MV-4-11 (cell line): Measurements from ENCODE around the gene FAM20A.
A peak's percentile ranks its signal among the peaks of the same experiment; 100 is the strongest.

Source experiments
- DNase-seq: peaks from one replicate; lab custom pipeline; 2025; lab: John Stamatoyannopoulos, UW

FAM20A gene

DNA sequence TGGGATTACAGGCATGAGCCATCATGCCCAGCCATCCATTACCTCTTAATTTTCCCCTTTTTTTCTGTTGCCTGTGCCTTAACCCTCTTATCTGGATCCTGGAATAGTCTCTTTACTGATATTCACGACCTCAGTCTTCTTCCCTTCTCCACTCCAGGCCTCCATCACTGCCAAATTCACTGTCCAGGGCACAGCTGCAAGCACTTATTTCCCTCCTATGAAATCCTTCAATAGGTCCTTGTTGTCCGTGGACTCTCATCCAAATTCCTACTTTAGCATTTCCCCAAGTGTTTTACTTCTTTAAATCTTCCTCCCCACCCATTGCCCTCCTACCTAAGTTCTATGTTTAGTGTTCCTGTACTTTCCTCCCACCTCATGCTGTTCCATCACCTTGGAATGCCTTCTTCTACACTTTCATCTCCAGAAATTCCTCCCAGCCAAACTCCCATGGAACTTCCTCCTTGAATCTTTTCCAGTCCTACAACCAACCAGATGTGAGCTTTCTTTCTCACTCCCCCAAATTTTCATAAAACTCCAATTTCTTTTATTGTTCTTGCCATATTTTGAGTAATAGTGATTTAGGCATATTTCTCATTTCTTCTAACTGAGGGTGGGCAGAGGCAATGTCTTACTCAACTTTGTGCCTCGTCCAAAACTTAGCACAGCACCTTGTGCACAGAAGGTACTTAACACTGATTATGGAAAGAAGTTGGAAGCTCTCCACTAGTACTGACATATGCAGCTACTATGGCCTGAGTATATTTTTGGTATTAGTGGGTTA, 35.3 kb downstream of the FAM20A start:
- DNase-seq, result no peak

DNA sequence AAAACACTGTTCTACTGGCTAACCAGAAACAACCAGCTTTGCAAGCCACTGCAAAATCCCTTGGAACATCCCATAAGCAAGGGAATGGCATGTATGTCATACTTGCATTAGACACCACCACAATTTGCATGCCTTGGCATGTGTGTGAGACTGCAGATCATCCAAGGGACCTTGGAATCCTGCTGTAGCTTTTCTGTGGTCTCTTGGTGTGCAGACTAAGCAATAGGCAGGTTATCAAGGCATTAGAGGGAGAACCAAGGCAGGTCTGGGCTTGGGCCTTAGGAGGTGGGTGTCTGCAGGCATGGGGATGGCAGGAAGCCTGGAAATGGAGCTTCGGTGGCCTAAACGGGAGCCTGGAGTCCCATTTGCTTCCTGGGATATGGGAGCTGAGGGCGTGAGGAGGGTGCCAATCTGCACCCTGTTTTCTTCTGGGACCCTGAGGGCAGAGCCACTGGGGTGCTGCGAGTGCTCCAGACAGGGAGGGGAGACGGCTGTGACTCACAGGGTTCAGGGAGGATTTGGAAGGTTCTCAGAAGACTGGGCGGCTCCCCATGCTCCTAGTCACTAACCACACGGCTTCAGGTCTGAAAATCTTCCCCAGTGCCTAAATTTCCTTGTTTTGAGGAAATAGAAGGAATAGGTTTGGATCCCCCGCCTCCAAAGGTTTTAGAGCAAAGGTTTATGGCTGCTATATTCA, 36.6 kb downstream of the FAM20A start:
- DNase-seq, result no peak

DNA sequence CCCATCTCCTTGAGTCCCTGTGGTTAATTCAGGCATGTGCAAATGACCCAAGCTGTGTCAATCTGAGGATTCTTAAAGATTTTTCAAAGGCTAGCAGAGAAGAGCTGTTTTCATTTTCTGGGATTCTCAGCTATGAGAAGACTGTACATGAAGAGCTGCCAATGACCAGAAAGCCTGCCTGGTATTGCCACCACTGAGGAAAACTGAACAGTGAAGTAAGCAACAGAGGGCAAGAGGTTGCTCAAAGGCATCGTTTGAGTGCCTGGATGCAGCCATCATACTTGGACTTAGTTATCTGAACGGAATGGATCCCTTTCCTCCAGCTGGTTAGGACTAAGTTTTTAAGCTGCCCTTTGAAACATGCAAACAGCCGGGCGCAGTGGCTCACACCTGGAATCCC, 38.4 kb downstream of the FAM20A start:
- DNase-seq, result no peak

DNA sequence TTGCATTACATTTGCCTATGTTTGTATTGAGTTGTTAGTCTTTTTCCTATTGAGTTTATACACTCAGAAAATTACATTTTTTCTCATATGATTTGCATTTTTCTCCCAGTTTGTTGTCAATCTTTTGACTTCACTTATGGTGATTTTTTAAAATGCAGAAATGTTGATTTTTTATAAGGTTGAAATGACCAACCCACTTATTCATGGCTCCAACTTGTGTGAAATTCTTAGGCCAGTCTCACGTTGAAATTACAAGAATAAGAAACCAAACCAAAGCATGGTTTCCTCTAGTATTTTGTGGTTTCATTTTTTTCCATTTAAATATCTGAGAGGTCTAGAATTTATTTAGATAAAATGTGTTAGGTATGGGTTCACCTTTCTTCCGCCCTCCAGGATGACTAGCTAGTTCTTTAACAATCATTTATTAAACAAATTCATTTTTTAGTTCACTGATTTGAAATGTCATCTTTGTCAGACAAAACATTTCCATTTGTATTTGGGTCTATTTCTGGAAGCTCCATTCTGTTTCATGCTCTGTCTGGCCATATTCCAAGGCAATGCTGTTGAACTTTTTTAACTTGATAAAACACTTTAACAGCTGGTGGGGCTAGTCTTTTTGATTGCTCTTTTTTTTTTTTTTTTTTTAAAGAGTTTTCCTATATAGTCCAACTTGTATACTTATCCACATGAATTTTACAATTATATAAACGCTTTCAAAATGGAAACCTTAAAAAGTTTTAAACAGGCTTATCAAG, 40.0 kb downstream of the FAM20A start:
- no peak for DNase-seq

GRCh38 chr17:68559316-68559715, 41.9 kb downstream of the FAM20A start:
- no peak for DNase-seq

DNA sequence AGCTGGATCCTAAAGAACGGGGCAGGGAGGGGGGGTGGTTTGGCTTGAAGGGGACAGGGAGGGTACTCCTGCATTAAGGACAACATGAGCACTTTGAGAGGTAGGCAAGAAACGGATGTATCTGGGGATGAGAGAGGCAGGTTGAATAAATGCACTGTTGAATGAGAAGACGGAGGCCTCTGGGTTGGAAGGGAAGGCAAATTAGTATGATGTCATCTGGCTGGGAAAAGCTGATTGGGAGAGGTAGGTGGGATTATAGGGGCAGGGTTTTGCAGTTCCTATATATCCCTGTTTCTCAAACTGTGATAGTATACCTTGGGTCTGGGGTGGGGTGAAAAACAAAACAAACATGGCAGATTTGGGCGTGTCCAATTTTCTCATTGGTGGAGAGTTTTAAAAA, 44.6 kb downstream of the FAM20A start:
- DNase-seq, result no peak

DNA sequence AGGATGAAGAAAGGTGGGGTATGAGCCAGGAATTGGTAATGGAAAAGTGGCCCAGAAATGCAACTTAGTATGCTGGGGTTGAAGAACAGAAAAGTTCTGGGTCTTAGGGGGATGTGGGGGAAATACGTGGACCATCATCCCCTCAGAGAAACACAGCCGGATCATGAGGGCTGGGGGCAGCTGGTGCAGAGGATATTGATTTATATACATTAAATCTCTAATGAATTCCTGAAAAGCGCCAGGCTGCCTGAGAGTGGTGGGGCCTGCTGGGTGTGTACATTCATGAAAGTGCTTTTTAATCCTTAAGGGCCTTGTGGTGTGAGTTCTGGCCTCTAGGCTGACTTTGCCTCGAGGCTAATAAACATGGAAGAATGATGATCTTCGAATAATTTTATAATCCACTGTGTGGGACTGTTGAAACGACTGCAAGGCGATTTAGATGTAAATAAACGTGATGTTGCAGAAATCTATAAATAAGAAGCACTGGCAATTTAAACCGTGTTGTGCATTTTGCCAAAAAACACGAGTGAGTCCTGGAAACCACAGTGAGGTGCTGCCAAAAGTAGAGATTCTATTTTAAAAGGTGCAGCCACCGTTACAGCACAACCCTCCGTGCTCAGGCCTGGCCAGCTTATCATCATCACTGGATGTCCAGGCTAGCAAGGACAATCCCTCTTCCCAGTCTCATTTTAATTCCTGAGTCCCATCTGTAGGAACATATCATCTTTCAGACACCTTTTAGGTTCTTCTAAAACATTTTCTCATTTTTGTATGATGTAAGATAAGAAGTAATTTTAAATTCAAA, 56.9 kb downstream of the FAM20A start:
- DNase-seq, result no peak

DNA sequence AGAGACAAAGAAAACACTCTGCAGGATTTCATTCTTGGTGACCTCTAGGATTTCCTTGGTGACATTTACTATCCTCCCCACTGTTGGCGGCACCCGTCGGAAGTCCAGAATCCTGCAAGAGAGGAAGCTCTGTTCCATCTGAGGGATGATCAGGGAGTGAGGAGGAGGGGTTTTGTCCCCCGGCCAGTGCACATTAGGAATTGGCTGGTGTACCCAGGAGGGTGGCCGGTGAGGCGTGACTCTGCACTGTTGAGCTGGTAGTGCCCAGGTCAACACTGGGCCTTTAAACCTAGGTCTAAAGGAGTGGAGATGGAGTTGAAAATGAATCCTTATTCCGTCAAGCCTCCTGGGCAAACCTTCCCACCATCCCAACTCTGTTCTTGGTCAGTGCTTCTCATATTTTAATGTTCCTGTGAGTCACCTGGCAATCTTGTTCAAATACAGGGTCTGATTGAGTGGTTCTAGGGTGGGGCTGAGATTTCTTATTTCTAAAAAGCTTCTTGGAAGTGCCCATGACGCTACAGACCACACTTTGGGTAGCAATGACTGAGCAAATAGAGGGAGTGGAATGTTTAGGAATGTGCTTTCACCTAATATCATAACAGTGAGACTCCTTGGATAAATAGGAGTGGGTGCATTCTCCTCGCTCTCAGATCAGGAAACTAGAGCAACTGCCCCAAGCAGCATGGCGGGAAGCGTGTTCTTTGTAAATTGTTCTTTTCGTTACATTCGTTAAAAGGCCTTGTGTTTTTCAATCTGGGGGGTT, 58.3 kb downstream of the FAM20A start:
- DNase-seq, result no peak

DNA sequence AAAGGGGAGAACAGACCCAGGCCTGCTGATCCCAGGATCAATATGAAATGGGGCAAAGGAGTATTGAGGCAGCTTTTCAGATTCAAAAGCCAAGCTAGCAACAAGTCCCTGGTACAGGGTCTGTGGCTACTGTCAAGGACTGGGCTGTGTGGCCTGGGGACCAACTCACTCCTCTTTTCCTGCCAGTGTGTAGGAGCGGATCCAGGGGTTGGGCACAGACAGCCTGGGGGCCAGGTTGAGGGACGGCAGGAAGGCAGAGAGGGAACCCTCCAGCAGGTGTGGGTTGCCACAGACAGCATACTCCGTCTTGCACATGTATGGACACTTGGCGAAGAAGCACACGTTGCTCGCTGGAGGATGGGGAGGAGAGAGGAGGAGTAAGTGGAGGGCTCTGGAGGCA, 59.4 kb downstream of the FAM20A start:
- DNase-seq, result no peak

DNA sequence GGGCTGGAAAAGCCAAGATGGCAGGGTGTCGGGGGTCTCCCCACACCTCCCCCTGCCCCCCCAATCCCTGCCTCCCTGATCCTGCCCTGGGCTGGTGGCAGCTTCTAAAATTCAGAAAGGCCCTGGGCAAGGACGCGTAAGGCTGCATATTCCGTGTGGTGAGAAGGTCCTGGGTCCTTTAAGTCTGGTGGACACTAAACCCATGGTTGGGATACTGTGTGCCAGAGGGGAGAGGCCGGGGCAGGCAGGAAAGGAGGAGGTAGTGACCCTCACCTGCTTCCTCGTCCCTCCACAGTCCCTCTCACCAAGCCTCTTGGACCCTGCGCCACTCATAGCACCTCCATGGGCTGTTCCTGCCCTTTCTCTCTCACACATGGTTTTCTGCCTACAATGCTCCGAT, 60.2 kb downstream of the FAM20A start:
- DNase-seq, result no peak

GRCh38 chr17:68539548-68540467, 61.4 kb downstream of the FAM20A start:
- DNase-seq, result peak; percentile 70

DNA sequence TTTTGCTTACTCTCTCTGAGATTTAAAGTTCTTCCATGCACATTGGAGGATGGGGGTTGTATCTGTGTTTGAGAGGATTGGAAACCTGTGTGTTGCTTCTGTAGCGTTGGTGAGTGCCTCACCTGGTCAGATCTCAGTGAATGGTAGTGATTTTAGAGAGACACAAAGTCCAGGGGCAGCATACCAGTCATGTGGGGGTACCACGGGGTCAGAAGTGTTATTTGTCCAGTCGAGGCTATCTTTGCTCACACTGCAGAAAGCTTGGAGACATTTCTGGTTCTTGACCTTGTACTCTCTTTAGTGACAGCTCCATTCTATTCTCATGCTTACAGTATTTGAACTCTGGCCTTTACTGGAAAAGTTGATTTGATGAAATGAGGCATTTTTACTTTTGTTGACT, 65.2 kb downstream of the FAM20A start:
- DNase-seq, result no peak

DNA sequence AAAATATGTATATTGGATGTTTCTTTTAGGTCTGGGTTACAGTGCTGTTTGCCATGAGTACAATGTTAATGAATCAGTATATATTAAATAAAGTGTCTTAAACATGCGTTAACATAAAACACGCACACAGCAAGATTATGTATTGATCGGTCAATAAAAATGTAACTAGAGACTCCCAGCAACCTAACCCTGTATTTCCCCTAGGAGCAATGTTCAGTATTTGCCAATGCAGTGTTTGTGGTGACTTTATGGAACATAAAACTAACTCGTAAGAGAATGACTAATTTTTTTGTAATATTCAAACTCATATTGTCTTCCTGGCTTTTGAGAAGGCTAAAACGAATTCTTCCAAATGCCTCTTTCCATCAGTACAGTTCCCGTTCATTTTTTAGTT, 66.5 kb downstream of the FAM20A start:
- no peak for DNase-seq

DNA sequence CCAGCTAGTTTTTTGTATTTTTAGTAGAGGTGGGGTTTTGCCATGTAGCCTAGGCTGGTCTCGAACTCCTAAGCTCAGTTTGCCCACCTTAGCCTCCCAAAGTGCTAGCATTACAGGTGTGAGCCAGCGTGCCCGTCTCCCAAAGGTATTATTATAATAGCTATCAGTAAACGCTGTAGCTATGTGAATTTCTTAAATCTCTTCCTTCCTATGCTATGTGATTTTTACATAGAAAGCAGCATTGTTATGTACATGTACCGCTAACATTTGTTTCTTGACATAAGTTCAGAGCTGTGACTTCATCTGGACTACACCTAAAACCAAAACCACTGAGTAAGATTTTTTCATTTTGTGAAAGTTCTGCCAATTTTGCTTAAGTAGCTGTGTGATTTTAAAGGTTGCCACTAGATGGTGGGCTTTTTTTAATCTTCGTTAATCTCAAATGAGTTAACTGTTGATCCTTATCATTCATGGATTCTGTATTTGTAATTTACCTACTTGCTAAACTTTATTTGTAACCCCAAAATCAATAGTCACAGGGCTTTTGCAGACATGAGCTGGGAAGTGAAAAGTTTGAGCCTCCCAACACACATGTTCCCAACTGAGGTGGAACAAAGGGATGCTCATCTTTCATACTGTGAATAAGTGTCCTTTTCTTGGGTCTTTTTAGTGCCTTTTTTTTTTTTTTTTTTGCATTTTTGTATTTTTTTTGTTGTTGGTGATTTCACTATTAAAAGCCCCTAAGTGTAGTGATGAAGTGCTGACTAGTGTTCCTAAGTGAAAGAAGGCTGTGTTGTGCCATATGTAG, 67.1 kb downstream of the FAM20A start:
- no peak for DNase-seq

DNA sequence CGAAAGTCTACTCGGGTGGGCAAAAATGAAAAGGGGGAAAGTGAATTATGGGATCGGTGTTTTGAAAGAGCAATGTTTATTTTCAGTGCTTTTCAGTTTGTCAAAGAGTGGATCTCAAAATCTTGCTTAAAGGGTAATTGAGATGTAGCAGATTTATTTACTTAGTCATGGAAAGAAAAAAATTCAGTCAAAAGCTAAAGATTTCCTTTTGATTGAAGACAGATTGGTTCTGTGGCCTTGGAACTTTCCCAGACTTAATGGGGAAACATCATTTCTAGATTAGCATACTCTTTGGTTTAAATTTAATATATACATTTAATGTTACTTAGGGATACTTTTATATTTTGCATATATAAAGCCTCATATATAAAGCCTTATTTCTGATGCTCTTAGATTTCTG, 68.3 kb downstream of the FAM20A start:
- DNase-seq, result no peak

- DNase-seq, result no peak
These were observed 69.9 kb downstream of the FAM20A start for GRCh38 chr17:68531252-68531651.

DNA sequence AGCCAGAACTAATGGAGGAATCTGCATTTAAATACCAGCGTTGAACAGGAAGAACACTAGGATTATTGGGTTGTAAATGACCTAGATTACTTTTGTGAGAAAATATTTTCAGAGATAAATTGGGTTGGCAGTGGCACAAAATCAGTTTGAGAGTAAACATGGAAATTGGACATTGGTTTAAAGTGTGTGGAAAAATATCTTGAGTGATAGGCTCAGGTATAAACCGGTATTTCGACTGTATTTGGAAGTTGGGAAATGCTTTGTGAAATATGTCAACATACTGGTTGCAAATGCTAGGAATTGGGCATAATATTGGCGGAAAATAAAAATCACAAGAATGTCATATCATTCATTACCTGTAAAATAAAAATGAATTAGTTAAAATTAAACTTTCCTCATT, 73.9 kb downstream of the FAM20A start:
- DNase-seq, result no peak

DNA sequence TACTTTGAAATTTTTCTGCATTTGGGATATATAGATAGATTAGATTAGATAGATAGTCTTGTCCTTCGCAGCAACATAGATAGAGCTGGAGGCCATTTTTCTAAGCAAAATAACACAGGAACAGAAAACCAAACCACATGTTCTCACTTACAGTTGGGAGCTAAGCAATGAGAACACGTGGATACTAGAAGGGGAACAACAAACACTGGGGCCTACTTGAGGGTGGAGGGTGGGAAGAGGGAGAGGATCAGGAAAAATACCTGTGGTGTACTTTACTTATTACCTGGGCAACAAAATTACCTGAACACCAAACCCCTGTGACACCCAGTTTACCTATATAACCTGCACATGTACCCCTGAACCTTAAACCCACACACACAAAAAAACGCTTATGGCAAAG, 74.6 kb downstream of the FAM20A start:
- no peak for DNase-seq

DNA sequence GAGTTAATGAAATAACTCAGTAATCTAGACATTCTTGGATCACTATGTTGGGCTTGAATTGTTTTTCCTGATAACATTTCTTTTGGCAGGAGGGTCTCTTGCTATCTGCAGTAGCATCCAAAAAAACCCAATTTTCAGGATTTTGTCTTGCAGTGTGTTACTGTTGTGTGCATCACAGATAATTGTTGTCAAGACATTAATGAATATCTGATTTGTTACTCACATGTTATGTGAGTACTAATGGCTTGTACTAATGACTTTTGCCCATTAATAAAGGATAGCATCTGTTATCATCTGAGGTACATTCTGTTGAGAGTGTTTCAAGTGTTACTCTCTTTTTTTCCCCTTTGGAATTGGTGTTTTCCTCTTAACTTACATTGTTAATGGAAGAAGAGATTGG, 78.9 kb downstream of the FAM20A start:
- no peak for DNase-seq

- DNase-seq, result no peak
These were observed 81.3 kb downstream of the FAM20A start for GRCh38 chr17:68519911-68520310.
